Omental fat pad (tissue), 4 donors: ENCODE measurements around the gene THSD7B. TPM values are rescaled to one million over a fixed set of nuclear protein-coding genes. Genes with fewer than 3 reads are reported as not detected.

Experiments used
- ATAC-seq: fragments of 150-250 bp; one replicate; pipeline ENCODE4 v1.9.1; 2016; ENCODE audit warnings: mild to moderate bottlenecking, moderate library complexity; ENCODE audit not compliant: low FRiP score
- DNase-seq: peaks from one replicate; pipeline ENCODE4 v3.0.0-alpha.2; 2019; ENCODE audit warnings: low spot score
- CTCF ChIP-seq, 3 donors: fragments of 450-650 bp; IDR thresholded peaks; one replicate each; pipeline ENCODE4 v1.5.1; 2016 to 2017; ENCODE audit warnings: antibody characterized with exemption in 3 of 3, mild to moderate bottlenecking in 3 of 3, moderate library complexity in 2 of 3
- total RNA-seq, 4 donors: library from RNA; depleted of rRNA; stranded (reverse); fragments of >200 nt; gene quantifications; one replicate each; pipeline ENCODE4 v1.1.0, GENCODE V29; 2016

THSD7B gene
- total RNA-seq, 4 donors from 2014 or later: 0.74 to 12.9 (median 2.5) TPM

DNA sequence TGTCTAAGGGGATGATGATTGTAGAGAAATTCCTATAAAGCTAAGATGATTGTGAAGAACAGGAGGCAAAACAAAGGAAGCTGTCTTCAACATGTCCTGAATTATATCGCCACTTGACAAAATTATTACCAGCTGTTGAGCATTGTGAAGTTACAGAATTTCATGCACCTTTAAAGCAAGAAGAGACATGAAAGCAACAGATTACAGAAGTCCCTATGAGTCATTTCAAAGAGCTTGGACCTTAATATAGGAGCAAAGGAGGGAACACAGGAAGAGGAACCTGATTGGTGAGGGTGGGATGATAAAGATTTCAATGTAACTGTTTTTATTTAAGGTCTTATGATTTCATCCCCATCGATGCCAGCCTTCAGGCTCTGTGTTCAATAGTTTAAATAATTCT is 672.0 kb downstream of the THSD7B start:
- no peak for TF ChIP-seq CTCF (IDR thresholded peaks at IDR 0.05)
- ATAC-seq (no peak), DNase-seq (no peak)

DNA sequence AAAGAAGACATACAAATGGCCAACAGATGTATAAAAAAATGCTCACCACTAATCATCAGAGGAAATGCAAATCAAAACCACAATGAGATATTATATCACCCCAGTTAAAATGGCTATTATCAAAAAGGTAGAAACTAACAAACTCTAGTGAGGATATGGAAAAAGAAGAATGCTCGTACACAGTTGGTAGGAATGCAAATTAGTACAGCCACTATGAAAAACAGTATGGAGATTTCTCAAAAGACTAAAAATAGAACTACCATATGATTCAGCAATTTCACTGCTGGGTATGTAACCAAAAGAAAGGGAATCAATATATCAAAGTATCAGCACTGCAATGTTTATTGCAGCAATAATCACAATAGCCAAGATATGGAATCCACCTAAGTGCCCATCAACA is 679.6 kb downstream of the THSD7B start:
- no peak for ATAC-seq
- DNase-seq: no peak
- TF ChIP-seq CTCF (IDR thresholded peaks at IDR 0.05): no peak

DNA sequence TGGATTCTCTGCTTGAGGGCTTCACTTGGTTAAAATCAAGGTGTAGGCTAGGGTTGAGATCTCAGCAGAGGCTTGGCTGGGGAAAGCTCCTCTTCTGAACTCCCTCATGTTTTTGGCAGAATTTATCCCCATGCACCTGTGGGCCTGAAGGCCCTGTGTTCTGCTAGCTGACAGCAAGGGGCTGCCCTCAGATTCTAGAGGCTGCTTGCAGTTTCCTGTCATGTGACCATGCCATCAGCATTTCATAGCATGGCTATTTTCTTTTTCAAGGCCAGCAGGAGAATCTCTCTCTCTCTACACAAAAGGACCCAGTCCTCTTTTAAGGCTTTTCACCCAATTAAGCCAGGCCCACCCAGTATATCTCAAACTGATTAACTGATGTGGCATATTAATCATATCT is 684.1 kb downstream of the THSD7B start:
- ATAC-seq: no peak
- DNase-seq: no peak
- no peak for TF ChIP-seq CTCF (IDR thresholded peaks at IDR 0.05)

DNA sequence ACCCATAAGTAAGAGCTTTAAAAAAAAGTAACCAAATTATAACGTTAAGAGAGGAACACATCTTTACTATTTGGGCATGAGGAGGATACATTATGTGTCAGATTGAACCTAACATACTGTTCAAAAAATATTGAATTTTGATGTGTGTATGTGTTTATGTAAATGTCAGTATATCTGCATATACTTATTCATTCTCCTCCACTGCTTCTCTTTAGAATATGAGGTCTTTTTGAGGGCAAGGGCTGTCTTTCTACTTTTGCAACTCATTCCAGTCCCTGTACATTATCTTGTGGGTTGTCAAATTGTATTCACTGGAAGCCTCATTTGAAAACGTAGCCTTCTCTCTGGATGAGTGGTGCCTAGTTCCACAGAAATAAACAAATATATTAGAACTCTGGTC is 689.5 kb downstream of the THSD7B start:
- no peak for TF ChIP-seq CTCF (IDR thresholded peaks at IDR 0.05)
- ATAC-seq (no peak), DNase-seq (no peak)

- ATAC-seq (peak; percentile 51), DNase-seq (no peak)
- no peak for TF ChIP-seq CTCF (IDR thresholded peaks at IDR 0.05)
These were observed 702.0 kb downstream of the THSD7B start for GRCh38 chr2:137467246-137467862.

GRCh38 chr2:137493261-137493660 is 727.9 kb downstream of the THSD7B start:
- ATAC-seq (no peak), DNase-seq (no peak)
- no peak for TF ChIP-seq CTCF (IDR thresholded peaks at IDR 0.05)

DNA sequence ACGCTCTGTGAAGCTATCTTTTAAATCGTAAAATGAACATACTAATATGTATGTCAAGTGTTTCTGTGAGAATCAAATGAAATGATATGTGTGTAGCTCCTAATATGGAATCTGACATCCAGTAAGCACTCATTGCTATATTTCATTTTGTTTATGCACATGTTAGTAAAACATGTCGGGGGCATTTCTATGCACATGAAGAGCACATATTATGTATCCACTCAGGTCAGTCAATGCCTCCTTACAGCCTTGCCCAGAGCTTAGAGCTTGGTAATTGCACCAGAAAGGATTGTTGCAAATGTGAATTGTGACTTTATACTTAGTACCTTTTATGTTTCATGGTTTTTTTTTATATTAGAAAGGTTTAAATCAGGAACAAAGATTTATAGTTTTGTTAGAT is 735.3 kb downstream of the THSD7B start:
- no peak for TF ChIP-seq CTCF (IDR thresholded peaks at IDR 0.05)
- DNase-seq (no peak), ATAC-seq (no peak)
